Measurements from ENCODE around the gene YWHAE. TPM values are rescaled to one million over a fixed set of nuclear protein-coding genes. Genes with fewer than 3 reads are reported as not detected.

YWHAE gene
- total and polyA plus RNA-seq, 9 of the 15 experiments (the other 6 are each of a cell fraction or from before 2014, with no cell fraction given) = 184 to 727 (median 448) TPM

DNA sequence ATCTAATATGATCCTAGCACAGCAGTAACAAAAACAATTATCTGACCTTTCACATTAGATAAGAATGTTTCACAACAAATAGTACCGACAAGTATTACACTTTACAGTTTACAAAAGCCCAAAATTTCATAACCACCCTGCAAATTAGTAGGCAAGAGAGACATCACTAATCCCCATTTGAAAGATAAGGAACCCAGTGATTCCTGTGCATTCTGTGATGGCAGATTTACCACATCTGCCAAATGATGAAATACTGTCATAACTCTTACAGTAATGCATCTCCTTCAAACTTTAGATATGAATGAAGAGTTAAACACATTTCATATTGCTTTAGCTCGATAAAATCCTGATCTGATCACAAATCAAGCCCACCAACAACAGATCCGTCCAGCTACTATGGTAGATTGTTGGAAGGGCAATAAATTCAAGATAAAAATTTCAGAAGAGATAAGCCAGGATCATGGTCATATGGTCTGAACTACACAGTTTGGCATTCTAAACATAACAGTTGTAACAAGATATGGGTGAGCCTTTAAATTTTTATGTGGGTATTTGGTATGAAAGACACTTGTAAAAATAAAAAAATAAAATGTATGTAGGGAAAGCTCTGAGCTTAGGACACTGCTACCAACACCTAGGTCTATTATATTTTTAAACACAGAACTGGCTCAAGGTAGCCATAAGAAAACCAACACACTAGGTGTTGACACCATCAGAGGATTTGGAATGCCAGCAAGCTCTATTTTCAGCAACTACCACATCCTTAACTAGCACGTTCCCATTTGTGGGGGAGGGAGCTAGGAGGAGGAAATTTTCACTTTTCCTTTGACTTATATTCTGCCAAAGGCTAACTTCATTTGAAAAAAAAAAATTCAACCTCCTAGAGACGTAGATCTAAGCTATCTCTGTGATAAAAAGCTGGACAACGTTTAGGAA is 9.3 kb downstream of the YWHAE start (continued):
- TF ChIP-seq, protein P1, sequence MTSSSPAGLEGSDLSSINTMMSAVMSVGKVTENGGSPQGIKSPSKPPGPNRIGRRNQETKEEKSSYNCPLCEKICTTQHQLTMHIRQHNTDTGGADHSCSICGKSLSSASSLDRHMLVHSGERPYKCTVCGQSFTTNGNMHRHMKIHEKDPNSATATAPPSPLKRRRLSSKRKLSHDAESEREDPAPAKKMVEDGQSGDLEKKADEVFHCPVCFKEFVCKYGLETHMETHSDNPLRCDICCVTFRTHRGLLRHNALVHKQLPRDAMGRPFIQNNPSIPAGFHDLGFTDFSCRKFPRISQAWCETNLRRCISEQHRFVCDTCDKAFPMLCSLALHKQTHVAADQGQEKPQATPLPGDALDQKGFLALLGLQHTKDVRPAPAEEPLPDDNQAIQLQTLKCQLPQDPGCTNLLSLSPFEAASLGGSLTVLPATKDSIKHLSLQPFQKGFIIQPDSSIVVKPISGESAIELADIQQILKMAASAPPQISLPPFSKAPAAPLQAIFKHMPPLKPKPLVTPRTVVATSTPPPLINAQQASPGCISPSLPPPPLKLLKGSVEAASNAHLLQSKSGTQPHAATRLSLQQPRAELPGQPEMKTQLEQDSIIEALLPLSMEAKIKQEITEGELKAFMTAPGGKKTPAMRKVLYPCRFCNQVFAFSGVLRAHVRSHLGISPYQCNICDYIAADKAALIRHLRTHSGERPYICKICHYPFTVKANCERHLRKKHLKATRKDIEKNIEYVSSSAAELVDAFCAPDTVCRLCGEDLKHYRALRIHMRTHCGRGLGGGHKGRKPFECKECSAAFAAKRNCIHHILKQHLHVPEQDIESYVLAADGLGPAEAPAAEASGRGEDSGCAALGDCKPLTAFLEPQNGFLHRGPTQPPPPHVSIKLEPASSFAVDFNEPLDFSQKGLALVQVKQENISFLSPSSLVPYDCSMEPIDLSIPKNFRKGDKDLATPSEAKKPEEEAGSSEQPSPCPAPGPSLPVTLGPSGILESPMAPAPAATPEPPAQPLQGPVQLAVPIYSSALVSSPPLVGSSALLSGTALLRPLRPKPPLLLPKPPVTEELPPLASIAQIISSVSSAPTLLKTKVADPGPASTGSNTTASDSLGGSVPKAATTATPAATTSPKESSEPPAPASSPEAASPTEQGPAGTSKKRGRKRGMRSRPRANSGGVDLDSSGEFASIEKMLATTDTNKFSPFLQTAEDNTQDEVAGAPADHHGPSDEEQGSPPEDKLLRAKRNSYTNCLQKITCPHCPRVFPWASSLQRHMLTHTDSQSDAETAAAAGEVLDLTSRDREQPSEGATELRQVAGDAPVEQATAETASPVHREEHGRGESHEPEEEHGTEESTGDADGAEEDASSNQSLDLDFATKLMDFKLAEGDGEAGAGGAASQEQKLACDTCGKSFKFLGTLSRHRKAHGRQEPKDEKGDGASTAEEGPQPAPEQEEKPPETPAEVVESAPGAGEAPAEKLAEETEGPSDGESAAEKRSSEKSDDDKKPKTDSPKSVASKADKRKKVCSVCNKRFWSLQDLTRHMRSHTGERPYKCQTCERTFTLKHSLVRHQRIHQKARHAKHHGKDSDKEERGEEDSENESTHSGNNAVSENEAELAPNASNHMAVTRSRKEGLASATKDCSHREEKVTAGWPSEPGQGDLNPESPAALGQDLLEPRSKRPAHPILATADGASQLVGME (CRISPR knock-in tag; IDR thresholded peaks at IDR 0.05) = no peak
- TF ChIP-seq RBM25 (IDR thresholded peaks at IDR 0.05; ENCODE audit: low read depth, low read length, severe bottlenecking) = no peak
- no peak for TF ChIP-seq FOXJ3 (CRISPR knock-in tag; IDR thresholded peaks at IDR 0.05)
- no peak for TF ChIP-seq TBP (optimal IDR thresholded peaks at IDR 0.05; ENCODE audit: low read depth, low read length)
- TF ChIP-seq SOX6 (IDR thresholded peaks at IDR 0.05) = peak; percentile 66; the same call in 1 of the 2 replicates
- no peak for TF ChIP-seq ZNF253 (CRISPR knock-in tag; conservative IDR thresholded peaks at IDR 0.05)
- no peak for TF ChIP-seq TCF7 (IDR thresholded peaks at IDR 0.05; ENCODE audit: borderline replicate concordance)
- 0 out of 2 replicates have a peak, but pooled peaks have one; percentile 20 for TF ChIP-seq ETV1 (tag; conservative IDR thresholded peaks at IDR 0.05; ENCODE audit: low read depth)
- no peak for TF ChIP-seq CSDE1 (IDR thresholded peaks at IDR 0.05)
- TF ChIP-seq NFE2L1 (tag; IDR thresholded peaks at IDR 0.05; ENCODE audit: borderline replicate concordance, low read depth) = no peak
- TF ChIP-seq TBL1XR1 (IDR thresholded peaks at IDR 0.05; ENCODE audit: low read length in 2 of 2) = no peak
- TF ChIP-seq ZNF507 (tag; conservative IDR thresholded peaks at IDR 0.05) = no peak
- TF ChIP-seq, protein P2, sequence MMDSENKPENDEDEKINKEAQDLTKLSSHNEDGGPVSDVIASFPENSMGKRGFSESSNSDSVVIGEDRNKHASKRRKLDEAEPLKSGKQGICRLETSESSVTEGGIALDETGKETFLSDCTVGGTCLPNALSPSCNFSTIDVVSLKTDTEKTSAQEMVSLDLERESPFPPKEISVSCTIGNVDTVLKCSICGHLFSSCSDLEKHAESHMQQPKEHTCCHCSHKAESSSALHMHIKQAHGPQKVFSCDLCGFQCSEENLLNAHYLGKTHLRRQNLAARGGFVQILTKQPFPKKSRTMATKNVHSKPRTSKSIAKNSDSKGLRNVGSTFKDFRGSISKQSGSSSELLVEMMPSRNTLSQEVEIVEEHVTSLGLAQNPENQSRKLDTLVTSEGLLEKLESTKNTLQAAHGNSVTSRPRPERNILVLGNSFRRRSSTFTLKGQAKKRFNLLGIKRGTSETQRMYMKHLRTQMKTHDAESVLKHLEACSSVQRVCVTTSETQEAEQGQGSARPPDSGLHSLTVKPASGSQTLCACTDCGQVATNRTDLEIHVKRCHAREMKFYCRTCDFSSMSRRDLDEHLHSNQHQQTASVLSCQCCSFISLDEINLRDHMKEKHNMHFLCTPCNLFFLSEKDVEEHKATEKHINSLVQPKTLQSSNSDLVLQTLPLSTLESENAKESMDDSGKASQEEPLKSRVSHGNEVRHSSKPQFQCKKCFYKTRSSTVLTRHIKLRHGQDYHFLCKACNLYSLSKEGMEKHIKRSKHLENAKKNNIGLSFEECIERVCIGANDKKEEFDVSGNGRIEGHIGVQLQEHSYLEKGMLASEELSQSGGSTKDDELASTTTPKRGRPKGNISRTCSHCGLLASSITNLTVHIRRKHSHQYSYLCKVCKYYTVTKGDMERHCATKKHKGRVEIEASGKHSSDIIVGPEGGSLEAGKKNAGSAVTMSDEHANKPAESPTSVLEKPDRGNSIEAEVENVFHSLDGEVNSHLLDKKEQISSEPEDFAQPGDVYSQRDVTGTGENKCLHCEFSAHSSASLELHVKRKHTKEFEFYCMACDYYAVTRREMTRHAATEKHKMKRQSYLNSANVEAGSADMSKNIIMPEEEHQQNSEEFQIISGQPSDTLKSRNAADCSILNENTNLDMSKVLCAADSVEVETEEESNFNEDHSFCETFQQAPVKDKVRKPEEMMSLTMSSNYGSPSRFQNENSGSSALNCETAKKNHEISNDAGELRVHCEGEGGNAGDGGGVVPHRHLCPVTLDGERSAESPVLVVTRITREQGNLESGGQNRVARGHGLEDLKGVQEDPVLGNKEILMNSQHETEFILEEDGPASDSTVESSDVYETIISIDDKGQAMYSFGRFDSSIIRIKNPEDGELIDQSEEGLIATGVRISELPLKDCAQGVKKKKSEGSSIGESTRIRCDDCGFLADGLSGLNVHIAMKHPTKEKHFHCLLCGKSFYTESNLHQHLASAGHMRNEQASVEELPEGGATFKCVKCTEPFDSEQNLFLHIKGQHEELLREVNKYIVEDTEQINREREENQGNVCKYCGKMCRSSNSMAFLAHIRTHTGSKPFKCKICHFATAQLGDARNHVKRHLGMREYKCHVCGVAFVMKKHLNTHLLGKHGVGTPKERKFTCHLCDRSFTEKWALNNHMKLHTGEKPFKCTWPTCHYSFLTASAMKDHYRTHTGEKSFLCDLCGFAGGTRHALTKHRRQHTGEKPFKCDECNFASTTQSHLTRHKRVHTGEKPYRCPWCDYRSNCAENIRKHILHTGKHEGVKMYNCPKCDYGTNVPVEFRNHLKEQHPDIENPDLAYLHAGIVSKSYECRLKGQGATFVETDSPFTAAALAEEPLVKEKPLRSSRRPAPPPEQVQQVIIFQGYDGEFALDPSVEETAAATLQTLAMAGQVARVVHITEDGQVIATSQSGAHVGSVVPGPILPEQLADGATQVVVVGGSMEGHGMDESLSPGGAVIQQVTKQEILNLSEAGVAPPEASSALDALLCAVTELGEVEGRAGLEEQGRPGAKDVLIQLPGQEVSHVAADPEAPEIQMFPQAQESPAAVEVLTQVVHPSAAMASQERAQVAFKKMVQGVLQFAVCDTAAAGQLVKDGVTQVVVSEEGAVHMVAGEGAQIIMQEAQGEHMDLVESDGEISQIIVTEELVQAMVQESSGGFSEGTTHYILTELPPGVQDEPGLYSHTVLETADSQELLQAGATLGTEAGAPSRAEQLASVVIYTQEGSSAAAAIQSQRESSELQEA (IDR thresholded peaks at IDR 0.05; ENCODE audit: low read depth) = no peak

Data from K562 (cell line).